Epidermal melanocyte (primary cell): ENCODE data around the gene CDC45.
"Not testable (repeated sequence)": the region's sequence is repeated elsewhere in the genome, so short reads cannot be mapped to it uniquely, and the experiment has no call there.

Experiments used
- DNase-seq: peaks from one replicate; pipeline ENCODE4 v3.0.0; 2011; ENCODE audit warnings: low spot score; ENCODE audit not compliant: insufficient read length

The CDC45 gene

GRCh38 chr22:19526702-19527111 is 47.0 kb downstream of the CDC45 start:
- no peak for DNase-seq

GRCh38 chr22:19527321-19527721 is 47.6 kb downstream of the CDC45 start:
- DNase-seq: no peak

- DNase-seq: no peak
Observed at GRCh38 chr22:19527861-19528417, 48.2 kb downstream of the CDC45 start.

GRCh38 chr22:19529811-19530210 is 50.1 kb downstream of the CDC45 start:
- no peak for DNase-seq

GRCh38 chr22:19530751-19531150 is 51.0 kb downstream of the CDC45 start:
- no peak for DNase-seq

- not testable (repeated sequence) for DNase-seq
Observed at GRCh38 chr22:19531327-19531726, 51.6 kb downstream of the CDC45 start.

DNA sequence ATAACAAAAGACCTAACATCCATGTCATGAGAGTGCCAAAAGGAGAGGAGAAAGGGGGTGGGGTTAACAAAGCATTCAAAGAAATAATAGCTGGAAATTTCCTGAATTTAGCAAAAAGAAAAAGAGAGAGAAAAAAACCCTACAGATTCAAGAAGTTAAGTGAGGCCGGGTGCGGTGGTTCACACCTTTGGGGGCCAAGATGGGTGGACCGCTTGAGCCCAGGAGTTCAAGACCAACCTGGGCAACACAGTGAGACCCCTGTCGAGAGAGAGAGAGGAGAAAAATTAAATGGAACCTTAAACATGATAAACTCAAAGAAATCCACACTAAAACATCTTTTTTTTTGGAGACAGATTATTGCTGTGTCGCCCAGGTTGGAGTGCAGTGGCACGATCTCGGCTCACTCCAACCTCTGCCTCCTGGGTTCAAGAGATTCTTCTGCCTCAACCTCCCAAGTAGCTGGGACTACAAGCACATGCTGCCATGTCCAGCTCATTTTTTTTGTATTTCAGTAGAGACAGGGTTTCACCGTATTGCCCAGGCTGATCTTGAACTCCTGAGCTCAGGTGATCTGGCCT is 53.4 kb downstream of the CDC45 start:
- no peak for DNase-seq

GRCh38 chr22:19533857-19534256 is 54.1 kb downstream of the CDC45 start:
- DNase-seq: no peak

DNA sequence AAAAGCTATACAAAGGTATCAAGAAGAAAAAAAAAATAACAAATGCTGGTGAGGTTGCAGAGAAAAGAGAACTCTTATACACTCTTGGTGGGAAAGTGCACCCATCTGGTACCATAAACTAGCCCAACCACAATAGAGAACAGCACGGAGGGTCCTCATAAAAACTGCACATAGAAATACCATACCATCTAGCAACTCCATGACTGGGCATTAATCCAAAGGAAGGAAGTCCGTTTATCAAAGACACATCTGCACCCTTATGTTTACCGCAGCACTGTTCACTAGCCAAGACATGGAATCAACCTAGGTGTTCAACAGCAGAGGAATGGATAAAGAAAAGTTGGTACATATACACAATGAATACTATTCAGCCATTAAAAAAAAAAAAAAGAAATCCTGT is 55.3 kb downstream of the CDC45 start:
- no peak for DNase-seq

GRCh38 chr22:19536564-19536963 is 56.8 kb downstream of the CDC45 start:
- DNase-seq: no peak

DNA sequence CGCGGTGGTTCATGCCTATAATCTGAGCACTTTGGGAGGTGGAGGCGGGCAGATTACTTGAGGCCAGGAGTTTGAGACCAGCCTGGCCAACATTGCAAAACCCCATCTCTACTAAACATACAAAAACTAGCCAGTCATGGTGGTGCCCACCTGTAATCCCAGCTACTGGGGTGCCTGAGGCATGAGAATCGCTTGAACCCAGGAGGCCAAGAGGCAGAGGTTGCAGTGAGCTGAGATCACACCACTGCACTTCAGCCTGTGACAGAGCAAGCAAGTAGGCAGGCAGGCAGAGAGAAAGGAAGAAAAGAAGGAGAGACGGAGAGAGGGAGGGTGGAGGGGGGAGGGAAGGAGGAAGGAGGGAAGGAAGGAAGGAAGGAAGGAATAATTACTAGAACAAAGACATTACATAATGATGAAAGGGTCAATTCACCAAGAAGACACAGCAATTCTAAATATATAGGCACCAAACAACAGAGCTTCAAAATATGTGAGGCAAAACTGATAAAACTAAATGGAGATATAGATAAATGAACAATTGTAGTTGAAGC is 58.3 kb downstream of the CDC45 start:
- DNase-seq: no peak

- no peak for DNase-seq
Observed at GRCh38 chr22:19540394-19540793, 60.7 kb downstream of the CDC45 start.

DNA sequence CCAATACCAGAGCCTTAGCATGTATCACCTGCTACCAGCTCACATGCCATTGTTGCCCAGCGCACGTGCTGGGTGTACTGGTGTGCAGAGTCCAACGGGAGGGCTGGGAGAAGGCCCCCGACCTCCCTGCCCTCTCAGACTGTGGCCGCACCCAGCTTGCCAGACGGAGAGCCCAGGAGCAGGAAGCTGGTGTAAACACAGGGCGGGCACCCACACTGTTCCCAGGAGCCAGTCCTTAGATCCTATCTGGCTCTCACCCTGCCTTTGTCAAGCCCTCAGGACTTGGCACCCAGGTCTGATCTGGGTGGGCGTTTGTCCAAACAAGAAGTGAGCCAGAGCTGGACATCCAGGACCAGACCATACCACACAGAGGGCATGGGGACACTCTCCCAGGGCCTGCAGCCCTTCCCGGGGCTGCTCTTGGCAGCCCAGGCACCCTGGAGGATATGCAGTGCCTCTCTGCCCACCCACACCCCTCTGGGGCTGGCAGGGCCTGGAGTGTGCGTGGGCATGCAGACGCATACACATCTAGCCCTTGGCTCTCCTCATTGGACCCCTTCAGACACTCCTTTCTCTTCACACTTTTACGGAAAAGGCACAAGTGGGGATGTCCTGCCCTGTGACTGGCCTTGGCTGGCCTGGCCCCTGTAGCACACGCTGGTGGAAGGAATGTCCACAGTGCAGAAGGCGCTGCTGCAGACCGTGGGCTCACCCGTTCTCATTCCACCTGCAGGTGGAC is 64.4 kb downstream of the CDC45 start:
- no peak for DNase-seq

DNA sequence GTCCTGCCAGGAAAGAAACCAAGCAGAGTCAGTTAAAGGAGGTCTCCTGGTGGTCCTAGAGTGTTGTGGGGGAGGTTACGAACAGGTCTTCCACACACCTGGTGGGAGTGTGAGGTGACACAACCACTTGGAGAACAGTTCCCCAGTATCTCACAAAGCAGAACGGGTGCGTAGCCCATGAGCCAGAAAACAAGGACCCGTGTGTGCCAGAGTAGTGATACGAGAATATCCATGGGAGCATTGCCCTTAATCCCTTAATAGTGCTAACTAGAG is 66.2 kb downstream of the CDC45 start:
- DNase-seq: no peak

DNA sequence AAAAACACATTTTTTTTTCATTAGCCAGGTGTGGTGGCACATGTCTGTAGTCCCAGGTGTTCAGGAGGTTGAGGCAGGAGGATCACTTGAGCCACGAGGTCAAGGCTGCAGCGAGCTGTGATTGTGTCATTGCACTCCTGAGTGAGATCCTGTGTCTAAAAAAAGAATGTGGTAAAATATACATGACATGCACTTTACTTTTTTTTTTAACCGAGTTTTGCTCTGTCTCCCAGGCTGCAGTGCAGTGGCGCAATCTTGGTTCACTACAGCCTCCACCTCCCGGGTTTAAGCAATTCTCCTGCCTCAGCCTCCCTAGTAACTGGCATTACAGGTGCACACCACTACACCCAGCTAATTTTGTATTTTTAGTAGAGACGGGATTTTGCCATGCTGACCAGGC is 67.0 kb downstream of the CDC45 start:
- DNase-seq: no peak

GRCh38 chr22:19547620-19548019 is 67.9 kb downstream of the CDC45 start:
- DNase-seq: no peak

DNA sequence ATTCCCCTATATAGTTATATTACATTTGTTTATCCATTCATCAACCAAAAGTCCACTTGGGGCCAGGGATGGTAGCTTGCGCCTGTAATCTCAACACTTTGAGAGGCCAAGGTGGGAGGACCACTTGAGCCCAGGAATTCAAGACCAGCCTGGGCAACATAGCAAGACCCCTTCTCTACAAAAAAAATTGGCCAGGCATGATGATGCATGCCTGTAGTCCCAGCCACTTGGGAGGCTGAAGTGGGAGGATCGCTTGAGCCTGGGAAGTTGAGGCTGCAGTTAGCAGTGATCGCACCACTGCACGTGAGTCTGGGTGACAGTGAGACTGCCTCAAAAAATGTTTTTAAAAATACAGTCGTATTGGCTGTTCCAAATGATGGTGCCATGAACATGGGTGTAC is 68.7 kb downstream of the CDC45 start:
- not testable (repeated sequence) for DNase-seq

DNA sequence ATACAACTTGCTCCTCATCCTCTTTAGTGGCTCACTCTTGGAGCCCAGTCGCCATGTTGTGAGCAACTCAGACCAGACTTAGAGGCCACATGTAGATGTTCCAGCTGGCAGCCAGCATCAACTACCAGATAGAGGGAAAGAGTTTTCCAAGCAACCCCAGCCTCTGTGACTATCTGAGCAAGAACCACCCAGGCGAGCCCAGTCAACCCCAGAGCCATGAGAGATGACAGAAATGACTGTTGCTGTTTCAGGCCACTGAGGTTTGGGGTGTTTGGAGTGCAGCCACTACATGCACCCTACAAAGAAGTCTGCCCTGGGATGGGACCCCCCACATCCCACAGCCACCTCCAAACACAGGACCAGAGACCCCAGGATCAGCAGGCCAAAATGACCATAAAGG is 69.2 kb downstream of the CDC45 start:
- no peak for DNase-seq

DNA sequence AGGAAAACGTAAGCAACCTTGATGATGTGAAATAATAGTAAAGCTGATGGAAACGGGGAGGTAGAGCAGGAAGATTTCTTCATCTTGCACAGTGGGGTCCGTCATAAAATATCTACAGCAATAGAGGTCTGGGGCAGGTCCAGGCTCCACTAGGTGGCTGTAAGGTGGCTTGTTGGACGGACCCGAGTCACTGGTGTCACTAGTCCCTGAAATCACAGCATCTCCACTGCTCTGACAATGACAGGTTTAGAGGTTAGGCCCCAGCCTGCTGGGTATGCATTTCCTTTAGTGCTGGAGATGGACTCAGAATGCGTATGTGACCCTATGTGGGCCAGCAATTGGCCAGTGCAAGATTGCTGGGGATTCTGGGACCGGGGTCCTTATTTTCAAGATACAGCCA is 69.7 kb downstream of the CDC45 start:
- DNase-seq: no peak

- no peak for DNase-seq
Observed at GRCh38 chr22:19550382-19550781, 70.7 kb downstream of the CDC45 start.

DNA sequence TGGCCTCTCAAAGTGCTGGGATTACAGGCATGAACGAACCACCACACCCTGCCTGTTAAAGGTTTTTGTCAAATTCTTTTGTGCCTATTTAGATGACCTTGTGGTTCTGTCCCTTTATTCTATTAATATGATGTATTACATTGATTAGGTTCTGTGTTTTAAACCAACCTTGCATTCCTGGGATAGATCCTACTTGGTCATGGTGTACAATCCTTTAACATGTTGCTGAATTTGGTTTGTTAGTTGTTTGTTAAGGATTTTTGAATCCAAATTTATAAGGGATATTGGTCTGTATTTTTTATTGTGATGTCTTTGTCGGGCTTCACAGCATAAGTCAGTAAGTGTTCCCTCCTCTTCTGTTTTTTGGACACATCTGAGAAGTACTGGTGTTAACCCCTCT is 73.5 kb downstream of the CDC45 start:
- DNase-seq: no peak

DNA sequence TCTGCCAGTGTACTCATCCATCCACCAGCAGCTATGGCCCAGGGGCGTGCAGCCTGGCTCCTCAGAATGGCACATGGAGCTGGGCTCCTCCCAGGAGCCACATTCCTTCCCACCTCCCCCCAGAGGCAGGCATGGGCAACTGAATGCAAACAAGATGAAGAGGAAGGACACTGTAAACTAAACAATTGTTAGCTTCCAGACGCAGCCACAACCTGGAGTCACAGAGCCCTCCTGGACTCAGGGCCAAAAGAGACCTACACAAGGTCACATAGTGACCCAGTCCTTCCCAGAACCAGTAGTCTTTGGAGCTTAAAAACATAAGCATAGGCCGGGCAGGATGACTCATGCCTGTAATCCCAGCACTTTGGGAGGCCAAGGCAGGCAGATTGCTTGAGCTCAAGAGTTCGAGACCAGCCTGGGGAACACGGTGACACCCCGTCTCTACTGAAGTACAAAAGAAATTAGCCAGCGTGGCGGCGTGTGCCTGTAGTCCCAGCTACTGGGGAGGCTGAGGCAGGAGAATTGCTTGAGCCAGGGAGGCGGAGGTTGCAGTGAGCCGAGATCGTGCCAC is 75.2 kb downstream of the CDC45 start:
- DNase-seq: no peak

DNA sequence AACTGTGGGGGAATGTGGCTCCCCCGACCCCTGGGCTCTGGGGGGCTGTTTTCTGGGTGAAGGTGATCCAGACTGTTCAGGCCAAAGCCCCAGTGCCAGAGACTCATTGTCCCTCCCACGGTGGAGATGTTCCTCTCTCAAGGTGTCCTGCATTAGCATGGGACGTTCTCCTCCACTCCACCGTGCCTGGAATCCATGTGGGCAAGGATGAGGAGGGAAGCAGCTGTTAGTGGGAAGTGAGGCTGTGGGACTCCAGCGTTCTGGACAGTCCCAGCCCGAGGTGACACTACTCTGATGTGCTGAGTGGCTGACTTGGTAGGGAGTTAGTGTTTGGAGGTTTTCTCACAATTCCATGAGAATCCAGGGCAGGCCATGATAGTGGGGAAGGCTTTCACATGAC is 75.9 kb downstream of the CDC45 start:
- no peak for DNase-seq
